GM18858 (cell line): ENCODE results near the gene IL33.
A peak's percentile ranks its signal among the peaks of the same experiment; 100 is the strongest.

Source experiments
- ATAC-seq: cut with Tn5 transposase; IDR thresholded peaks from one replicate; pipeline ENCODE4 v1.9.1; 2021; ENCODE audit not compliant: unreplicated experiment

The IL33 gene

DNA sequence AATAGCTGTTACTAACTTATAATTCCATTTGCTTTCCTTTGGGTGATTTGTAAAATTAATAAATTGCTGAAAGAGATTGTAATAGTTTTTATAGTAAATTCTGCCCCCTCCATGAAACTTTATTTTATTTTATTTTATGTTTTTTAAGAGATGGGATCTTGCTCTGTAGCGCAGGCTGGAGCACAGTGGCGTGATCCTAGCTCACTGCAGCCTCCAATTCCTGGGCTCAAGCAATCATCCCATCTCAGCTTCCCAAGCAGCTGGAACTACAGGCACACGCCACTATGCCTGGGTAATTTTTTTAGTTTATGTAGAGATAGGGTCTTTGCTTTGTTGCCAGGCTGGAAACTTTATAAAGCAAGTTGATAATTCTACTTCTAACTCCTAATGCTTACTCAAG, 395 bp downstream of the IL33 start:
- no peak for ATAC-seq

DNA sequence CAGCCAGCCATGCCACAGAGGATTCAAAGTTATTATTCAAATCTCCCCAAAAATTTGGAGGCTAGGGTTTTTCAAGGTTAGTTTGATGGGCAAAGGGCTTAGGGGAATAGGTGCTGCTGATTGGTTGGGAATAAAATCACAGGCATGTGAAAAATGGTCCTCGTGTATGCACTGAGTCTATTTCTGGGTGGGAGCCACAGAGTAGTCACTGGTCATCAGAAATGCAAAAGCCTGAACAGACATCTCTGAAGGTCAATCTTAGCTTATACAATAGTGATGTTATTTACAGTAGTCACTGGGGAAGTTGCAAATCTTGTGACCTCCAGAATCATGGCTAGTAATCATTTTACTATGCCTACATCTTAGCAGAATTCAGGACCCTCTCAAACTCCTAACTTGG, 1.3 kb downstream of the IL33 start:
- ATAC-seq: no peak

DNA sequence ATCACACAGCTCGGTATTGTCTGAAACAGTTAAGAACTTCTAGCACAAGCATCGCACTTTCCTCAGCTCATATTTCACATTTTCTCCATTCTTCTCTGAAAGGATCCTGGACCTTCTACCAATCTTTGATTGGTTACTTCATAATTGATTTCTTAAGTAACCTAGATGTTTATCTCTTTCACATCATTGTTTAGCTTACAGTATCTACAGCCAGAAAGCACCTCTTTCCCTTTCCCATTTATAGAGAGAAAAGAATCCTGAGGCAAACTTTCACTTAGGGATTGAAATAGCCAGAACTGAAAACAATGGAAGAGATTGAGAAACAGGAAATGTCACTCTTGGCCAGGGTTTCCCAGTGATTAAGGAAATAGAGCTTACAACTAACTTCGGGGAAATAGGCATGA, 2.5 kb downstream of the IL33 start:
- ATAC-seq: no peak

DNA sequence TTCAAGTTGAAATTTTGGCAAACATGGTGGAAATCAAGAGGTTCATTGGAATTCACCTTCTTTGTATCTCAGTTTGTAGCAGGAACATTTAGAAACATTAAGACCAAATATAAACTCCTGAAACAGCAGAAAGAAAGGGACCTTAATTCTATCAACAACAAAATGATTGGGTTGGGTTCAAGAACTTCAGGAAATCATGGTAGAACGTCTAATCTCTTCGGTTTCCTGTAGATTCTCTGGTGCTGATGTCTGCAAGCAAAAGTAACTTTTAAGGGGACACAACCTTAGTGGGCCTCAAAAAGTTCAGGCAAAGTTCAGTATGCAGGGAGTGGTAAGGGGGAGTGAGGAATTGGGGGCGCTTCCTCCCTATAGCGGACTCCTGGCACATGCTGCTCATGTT, 3.4 kb downstream of the IL33 start:
- no peak for ATAC-seq

DNA sequence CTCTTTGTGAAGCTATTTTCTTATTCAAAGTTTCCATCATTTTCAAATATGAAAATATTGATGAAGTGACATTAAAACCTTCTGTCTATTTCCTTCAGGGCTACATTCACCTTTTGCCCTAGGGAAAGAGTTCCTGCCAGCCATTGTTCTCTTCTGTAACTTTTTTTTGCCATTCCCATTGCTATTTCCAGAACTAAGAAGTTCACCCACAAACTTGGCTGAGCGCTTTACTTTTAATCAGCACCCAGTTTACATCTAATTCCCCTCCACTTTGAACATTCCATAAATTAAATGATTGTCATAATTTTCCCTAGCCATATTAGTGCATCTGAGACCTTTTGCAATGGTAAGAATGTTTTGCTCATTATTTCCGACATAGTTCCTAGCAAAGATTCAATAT, 4.4 kb downstream of the IL33 start:
- ATAC-seq: no peak

DNA sequence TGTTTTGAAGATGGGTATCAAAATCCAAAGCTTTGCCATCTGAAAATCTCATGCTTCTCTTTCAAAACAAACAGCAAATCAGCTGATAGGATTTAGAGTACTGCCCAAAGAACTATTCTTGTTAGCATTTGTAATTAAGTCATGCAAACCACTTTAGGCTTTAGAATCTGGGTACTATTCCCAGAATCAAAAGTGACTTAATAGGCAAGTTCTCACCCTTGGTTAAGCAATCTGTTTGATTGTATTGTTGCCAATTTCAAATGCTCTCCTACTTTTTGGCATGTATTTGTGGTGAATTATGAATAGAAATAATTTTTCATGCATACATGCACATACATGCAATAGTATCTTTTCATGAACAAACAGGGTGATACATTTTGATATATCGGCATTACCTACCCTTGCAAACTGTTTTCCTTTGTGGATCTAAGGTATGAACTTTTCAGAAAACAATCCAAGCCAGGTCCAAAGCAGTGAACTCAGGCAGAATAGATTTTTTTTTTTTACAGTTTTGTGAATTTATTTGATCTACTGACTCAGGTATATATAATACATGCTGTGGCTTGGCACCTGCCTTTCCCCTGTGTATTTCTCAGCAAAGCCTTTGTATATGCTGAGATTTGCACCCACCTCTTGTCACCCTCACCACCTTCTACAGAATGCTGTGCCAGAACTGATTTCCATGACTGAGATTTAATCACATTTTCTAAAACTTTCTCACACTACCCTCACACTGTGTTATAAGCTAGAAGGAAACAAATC, 9.0 kb downstream of the IL33 start:
- ATAC-seq: no peak

DNA sequence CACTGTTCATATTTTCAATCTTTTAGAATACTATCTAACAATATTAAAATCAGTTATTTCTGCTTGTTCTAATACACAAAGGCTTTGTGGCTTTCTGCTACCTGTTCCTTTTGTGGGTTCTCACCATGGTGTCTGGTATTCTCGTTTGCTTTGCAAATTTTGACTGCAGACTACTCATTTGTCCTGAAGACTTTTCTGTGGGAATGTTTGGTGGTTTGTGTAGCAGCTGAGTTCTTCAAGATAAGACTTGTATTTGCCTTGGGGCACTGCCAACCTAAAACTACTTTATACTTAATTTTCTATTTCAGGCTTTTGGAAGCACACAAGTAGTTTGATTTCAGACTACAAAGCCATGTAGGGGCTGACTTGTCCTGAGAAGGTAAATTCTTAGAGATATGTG, 11.1 kb downstream of the IL33 start:
- no peak for ATAC-seq

DNA sequence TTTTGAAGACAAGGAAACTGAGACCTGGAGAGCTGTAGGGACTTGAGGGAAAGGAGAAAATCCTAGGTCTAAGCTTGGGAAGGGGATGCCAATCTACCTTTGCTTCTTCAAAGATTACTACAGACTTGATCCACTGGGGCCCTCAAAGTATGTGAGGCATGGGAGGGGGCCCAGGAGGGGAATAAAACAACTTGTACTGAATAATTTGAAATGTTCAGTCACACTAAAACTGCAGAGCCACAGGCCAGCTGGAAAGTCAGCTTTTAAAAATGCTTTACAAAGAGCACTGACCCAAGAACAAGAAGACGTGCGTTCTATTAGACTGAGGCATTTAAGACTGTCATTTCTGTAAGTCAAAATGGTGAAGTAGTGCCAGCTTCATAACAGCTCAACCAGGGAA, 13.6 kb downstream of the IL33 start:
- ATAC-seq: no peak

DNA sequence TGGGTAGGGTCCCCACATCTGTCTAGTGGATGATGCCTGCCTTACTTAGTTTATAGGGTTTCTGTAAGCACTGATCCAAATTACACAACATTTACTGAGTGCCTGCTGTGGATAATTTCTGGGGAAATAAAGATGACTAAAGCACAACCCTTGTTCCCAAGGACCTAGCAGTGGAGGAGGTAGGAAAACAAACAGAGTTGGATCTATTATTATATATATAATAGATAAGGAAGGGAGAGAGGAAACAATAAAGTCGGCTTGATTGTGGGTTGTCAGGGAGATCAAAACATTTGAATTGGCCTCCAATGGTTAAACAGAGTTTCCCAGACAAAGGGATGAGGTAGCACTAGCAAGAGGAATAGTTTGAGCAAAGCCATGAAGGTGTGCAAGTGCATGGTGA, 14.0 kb downstream of the IL33 start:
- ATAC-seq: no peak

DNA sequence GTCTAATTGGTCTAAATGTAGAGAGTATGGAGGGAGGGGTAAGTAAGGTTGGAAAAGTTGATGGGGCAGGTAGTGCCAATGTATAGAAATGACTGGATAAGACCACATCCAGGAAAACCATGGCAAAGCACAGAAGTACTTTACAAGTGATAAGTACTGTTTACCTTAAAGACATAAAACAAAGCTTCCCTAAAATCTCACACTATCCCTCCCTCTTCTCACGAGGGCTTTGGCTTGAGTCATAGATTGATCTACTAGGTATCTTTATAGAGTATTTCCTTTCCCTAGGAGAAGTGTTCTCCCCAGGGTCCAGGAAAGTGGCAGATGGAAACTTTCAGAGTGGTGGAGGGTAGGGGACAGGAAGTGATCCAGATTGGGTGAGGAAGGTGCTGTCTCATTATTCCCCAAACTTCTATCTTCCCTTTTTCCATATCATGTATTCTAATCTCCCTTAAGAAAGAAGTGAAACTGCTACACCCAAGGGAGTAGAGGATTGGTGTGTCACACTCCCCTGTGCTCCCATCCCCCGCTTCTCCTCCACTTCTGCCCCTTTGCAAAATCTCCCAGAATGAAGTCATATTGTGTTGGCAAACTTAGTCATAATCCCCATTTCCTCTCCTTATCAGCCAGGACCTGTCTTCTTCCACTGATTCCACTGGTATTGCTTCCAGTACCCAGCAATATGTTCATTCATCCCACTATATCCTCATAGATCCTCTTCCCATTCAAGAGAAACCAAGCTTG, 14.6 kb downstream of the IL33 start:
- ATAC-seq: no peak

DNA sequence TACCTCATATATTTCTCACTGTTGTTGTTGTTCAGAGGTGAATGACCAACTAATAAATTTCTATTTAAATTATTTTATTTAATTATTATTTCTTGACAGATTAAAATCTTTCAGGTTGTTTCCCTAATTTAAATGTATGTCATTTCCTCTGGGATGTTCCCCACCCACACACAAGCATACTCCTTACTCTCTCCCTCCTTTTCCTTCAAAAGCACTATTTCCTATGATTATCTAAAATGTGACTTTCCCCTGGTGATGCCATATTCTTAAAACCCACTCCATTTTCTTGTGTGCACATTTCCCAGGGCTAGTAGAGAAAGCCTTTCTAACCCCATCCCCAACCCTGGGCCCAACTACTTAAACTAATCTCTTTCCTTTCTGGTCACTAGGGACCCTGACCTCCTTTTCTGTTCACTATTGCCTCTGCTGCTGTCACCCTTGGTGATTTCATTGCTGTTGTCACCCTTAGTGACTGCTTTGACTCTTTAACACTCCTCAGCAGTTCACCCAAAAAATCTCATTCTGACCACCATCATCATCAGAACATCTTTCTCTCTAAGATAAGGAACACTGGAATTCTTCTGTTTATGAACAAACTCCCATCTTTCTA, 16.8 kb downstream of the IL33 start:
- no peak for ATAC-seq

DNA sequence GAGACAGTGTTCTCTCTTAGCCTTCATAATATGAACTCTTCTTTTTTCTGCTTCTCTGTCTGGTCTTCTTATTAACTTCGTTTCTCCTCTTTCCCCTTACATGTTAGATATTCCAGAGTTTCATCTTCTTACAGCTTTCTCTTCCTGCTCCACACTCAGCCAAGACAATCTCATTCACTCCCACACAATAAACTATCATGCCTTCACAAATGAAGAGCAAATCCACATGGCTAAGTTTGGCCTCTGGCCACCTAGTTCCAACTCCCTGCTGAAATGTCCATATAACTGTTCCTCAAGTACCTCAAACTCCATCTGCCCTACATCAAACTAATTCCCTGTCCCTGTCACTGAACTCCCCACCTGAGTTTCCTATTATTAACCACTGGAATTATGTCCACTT, 18.4 kb downstream of the IL33 start:
- no peak for ATAC-seq

DNA sequence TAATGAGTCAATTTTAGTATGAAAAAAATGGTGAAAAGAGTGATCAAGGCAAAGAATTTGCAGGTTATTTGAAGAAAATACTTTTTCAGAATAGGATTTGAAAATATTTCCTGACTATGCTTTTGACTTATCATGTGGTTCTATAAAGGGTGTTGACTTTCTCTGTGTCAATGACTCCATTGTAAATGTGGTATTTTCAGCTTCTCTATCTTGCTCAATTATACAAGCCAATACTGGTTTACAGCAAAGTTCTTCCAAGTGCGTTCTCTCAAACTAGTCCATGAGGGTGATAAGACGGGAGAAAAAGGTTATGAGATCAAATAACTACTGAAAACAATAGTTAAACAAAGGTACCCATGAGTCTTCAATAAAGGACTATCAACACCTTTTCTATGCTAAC, 21.7 kb downstream of the IL33 start:
- no peak for ATAC-seq

DNA sequence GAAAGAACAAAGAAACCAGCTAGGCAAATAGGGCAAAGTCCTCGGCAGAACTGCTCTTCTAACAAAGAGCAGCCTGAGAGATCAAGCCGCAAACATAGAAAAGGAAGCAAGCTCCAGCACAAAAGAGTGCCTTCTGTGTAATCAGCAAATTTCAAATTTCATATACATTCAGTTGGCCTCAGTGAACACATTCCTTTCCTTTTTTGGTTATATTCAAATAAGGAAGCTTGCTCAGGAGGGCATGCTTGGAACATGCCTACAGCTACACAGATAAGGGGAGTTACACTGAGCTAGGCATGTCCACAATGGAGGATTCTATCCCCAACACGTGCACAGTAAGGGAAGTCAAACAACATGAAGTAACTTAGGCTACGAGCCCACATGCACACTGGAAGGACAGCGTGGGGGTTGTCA, 23.4 kb downstream of the IL33 start:
- ATAC-seq: no peak

DNA sequence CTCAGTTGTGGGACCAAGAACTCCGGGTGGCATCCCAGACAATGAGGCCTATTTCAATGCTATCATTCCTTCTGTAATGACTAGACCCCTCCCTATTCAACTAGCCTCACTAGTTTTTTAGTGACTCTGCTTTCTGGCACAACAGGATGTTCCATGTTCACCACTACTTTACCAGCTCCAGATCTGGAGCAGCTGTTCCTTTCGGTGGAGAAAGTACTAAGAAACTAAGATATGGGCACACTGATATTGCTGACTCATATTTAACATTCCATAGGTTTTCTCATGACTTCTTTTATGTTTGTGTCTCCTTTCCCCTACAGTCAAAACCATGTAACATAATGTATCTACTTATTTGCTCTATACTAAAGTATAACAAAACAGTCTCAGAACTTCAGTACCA, 24.1 kb downstream of the IL33 start:
- ATAC-seq: no peak

DNA sequence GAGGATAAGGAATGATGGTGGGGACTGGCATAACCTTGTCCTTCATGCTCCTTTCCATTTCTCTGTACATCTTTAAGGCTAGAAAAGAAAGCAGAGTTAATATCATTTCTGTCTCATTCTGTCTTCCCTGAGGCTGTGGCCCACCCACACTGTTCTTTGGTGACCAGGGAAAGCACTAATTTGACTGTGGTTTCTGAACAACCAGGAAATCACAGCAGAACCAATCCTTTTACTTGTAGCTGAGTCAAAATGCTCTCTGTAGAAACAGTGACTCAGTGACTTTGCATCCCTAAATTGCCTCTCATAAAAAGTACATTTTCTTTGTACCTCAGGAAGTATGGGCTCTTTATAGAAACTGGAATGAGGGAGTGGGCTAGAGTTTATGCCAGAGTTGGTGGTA, 28.1 kb downstream of the IL33 start:
- peak; percentile 96 for ATAC-seq

DNA sequence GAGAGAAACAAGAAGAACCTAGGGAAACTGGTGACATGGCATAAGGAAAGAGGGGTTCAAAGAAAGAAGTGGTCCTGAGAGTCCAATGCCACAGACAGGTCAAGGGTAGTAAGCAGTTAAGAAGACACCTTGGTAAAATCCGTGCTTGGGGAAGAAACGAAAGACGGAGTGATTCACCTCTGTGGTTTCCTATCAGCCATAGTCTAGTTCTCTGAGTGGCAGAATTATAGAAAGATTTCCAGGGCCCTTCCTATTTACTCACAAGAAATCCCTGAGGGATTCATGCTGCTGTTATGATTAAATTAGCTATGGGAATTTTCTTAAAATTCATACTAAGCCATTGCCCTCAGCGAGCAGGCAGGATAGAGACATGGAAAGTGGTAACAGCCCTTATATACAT, 31.7 kb downstream of the IL33 start:
- no peak for ATAC-seq

DNA sequence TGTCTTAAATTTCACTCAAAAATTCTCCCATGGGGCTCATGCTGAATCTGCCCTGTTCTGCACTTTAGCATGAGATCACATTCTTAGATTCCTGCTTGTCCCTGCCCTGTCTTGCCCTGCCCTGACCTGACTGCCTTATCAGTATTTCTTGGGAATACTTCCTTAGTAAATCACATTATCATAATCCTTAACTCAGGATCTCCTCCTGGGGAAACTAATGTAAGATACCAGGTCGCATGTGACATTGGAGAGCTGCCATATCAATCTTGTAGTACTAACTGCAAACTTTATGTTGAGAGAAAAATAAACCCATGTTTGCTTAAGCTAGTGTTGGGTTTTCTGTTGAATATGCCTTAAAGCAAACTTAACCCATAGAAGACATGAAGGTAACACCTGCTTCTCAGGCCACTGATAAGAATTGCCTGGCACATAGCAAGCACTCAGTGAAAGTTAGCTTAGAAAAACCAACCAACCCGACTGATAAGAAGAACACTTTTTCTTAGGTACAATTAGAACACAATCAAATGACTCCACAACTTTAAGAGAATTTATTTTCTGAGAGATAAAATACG, 53.3 kb downstream of the IL33 start:
- no peak for ATAC-seq

DNA sequence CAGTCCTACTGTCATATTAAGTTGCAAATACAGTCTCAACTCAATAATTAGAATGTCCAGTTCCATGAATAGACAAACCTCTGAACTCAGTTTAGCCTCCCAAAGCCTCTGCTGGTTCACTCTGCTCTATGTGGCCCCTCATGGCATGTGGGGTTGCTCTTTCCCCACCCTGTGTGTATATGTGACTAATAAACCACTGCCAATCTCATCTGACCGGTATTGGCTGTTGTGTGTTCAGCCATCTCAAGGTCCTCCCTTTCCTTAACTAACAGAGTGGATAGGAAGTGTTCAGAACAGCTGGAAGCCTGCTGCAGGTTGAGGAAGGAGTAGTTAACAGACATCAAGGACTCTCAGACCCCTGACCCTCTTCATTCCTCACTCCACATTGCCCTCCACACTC, 55.3 kb downstream of the IL33 start:
- ATAC-seq: no peak

DNA sequence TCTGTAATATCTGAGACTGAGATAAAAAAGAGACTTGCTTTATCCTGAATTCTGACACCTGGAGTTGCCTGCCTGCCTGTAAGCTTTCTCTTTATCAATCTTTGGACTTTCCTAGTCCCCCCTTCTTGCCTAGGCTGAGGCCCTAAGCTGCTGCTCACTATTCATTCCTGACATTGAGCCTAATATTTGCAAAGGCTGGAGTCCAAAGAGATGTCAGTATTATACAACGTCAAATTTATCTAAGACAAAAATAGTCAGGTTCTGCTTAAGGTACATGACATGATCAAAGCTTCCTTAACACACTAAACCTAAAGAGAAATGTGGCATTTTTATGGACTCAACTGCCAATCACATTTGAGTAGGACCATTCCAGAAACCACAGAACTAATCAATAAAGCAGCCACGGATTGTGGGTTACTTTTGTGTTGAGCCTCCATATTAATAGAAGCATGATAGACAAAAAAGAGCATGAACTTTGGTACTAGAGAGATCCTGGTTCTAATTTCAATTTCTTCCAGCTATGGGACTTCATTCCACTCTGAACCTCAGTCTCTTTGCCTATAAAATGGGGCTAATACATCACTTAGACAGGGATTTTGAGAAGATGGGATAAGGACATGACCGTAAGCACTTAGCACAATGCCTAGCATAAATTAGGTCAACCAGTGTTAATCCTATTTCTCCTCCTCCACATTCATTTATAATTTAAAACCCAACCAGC, 56.1 kb downstream of the IL33 start:
- no peak for ATAC-seq

DNA sequence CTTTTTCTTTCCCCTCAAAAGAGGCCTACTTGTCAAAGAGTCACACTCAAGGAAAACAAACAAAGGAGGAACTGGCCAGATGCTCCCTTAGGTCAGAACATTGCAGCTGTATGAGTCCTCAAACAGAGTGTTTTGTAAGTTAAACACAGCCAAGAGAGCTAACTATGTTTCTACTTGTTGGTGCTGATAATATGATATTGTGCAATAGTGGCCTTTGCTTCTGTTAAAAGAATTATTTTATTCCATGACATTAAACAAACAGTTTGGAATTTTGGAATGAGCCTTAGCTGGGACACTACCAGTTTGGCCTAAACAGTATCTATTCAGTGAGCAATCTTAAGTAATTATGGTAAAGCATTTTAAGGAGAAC, 56.6 kb downstream of the IL33 start:
- no peak for ATAC-seq
